GM11168 (cell line): Measurements from ENCODE around the gene COX7A1.
"Not testable (repeated sequence)": the region's sequence is repeated elsewhere in the genome, so short reads cannot be mapped to it uniquely, and the experiment has no call there.

Experiments used
- in situ Hi-C: fragments of 300-500 bp; cut with MboI; formaldehyde crosslinking; loops from one replicate; pipeline ENCODE4 v1.12.0; 2022; ENCODE audit warnings: low sequenced_read_pairs; ENCODE audit not compliant: unreplicated experiment

COX7A1 gene

GRCh38 chr19:36142496-36142895, 9.8 kb downstream of the COX7A1 start:
- in situ Hi-C loops, result no loop called here

- in situ Hi-C loops, result no loop called here
These were observed 10.2 kb downstream of the COX7A1 start for GRCh38 chr19:36142046-36142445.

- in situ Hi-C loops, result no loop called here
These were observed 11.0 kb downstream of the COX7A1 start for GRCh38 chr19:36141039-36141927.

DNA sequence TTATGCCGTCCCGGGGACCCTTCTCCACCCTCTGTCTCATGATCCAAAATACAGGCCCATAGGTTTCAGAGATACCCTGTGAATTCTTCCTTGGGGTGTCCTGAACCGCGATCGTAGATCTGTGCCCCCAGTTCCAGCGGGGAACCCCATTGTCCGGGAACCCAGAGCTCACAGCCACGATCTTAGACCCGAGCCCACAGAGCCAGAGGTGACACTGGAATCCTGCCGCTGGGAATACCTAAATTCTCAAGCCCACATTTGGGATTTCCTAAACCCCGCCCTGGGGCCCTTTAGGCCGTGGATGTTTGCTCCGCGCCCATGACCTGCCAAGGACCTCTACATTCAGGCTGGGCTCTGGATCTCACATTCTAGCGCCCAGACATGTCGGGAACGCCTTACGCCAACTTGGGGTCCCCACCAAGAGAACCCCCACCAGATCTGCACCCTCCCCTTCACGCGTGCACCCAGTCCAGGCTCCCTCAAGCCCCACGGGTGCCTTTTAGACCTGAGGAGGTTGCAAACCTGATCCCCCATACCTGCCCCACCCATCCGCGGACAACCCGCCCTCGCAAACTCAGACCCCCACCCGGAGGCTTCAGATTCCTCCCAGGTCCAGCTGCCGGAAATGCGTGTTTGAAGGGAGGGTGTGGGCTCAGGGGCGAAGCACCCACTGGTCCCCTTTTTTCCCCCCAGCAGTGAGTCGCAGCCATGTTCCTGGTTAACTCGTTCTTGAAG, 11.8 kb downstream of the COX7A1 start:
- in situ Hi-C loops, result no loop called here

DNA sequence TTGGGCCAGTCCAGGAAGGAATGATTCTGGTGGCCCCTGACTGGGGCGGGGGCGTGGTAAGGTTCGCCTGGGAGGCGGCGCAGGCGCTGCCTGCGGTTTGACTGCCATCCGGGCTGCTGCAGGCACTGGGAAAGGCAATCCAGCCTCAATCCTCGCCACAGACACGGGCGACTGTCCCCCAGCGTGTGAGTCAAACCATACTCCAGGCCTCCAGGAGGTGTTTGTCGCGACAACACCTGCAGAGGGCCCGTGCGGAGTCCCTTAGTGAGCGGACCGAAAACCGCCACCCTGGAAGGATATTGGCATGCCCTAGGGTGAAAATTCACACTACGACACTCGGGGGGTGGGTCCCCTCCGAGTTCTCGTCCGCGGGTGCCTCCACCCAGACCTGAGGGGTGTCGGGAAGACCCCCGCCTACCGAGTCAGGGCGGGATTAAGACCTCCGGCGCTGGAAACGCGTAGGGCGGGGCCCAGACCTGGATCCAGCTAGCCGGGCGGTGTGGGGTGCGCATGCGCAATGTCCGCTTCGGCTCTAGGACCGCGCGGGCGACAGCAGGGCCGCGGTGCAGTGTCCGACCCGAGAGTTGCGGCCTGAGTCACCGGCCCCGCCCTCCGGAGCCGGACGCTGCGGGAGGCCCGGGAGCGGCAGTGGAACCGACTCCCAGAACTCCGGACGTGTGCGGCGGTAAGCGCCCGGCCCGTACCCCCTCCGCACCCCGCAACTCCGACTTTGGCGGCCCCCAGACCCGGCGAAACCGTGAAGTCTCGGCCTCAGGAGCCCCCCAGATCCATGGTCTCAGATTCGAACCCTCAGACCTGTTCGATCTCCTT, 12.6 kb downstream of the COX7A1 start, which contains the start of gene CAPNS1:
TSS of gene CAPNS1 (plus strand) at position 594 of the 831 bp plus-strand sequence. CDS start 946 bp downstream, outside the sequence.
- in situ Hi-C loops, result no loop called here

GRCh38 chr19:36139120-36139472, 13.2 kb downstream of the COX7A1 start:
- in situ Hi-C loops, result no loop called here

- in situ Hi-C loops, result no loop called here
These were observed 15.1 kb downstream of the COX7A1 start for GRCh38 chr19:36136964-36137686.

DNA sequence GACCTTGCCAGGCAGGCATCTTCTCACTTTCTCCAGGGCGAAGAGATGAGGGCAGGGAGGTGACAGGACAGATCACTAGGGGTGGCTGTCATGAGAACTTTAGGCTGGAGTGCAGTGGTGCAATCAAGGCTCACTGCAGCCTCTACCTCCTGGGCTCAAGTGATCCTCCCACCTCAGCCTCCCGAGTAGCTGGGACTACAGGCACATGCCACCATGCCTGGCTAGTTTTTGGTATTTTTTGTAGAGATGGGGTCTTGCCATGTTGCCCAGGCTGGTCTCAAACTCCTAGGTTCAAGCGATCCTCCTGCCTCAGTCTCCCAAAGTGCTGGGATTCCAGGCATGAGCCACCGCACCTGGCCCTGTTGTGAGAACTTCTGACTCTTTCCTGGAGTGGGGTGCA, 17.4 kb downstream of the COX7A1 start:
- in situ Hi-C loops, result not testable (repeated sequence)

- in situ Hi-C loops, result not testable (repeated sequence)
These were observed 21.0 kb downstream of the COX7A1 start for GRCh38 chr19:36131221-36131620.

- in situ Hi-C loops, result loop anchor here (5.0 kb wide), 1 partner anchor 44 kb away; no protein-coding TSS in a partner anchor
These were observed 23.9 kb downstream of the COX7A1 start for GRCh38 chr19:36128392-36128736.

DNA sequence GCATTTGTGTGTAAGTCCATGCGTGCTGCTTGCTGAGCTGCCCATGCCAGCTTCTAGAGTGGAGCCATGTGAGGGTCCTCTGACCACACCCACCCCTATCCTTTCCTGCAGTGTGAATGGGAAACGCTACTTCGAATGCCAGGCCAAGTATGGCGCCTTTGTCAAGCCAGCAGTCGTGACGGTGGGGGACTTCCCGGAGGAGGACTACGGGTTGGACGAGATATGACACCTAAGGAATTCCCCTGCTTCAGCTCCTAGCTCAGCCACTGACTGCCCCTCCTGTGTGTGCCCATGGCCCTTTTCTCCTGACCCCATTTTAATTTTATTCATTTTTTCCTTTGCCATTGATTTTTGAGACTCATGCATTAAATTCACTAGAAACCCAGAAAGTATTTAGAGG, 26.7 kb downstream of the COX7A1 start:
- in situ Hi-C loops, result loop anchor here (5.0 kb wide), 1 partner anchor 47 kb away; no protein-coding TSS in a partner anchor

GRCh38 chr19:36121486-36122124, 30.6 kb downstream of the COX7A1 start:
- in situ Hi-C loops, result no loop called here

GRCh38 chr19:36120984-36121358, 31.3 kb downstream of the COX7A1 start:
- in situ Hi-C loops, result no loop called here

GRCh38 chr19:36120092-36120983, 31.9 kb downstream of the COX7A1 start:
- in situ Hi-C loops, result no loop called here

- in situ Hi-C loops, result no loop called here
These were observed 36.0 kb downstream of the COX7A1 start for GRCh38 chr19:36116344-36116637.

DNA sequence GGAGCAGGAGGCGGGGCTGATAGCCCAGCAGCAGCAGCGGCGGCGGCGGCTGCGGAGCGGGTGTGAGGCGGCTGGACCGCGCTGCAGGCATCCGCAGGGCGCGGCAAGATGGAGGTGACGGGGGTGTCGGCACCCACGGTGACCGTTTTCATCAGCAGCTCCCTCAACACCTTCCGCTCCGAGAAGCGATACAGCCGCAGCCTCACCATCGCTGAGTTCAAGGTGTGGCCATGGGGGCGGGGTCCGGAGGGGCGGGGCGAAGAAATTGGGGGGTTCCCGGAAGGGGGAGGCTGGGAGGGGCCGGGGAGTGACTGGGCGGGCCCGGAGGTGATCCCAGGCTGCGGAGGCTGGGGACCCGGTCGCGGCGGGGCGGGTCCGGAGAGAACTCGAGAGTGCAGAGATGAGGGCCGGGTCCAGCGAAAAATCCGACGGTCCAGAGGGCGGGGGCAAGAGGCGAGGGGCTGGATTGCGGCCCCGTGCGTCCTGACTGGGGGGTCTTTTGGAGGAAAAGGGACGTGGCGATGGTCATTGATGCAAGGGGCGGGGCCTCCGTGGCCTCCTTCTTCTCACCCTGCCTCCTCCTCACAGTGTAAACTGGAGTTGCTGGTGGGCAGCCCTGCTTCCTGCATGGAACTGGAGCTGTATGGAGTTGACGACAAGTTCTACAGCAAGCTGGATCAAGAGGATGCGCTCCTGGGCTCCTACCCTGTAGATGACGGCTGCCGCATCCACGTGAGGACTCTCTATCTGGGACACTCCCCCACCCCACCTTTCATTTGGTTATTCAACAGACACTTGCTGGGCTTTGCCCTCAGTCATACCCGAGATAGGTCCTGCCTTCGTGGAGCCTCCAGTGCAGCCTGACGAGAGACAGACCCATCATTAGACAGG, 36.5 kb downstream of the COX7A1 start, which contains the start of gene TBCB:
TSS of gene TBCB (plus strand) at position 16 of the 891 bp plus-strand sequence. CDS start at position 109, 93 bp downstream.
- in situ Hi-C loops, result no loop called here

DNA sequence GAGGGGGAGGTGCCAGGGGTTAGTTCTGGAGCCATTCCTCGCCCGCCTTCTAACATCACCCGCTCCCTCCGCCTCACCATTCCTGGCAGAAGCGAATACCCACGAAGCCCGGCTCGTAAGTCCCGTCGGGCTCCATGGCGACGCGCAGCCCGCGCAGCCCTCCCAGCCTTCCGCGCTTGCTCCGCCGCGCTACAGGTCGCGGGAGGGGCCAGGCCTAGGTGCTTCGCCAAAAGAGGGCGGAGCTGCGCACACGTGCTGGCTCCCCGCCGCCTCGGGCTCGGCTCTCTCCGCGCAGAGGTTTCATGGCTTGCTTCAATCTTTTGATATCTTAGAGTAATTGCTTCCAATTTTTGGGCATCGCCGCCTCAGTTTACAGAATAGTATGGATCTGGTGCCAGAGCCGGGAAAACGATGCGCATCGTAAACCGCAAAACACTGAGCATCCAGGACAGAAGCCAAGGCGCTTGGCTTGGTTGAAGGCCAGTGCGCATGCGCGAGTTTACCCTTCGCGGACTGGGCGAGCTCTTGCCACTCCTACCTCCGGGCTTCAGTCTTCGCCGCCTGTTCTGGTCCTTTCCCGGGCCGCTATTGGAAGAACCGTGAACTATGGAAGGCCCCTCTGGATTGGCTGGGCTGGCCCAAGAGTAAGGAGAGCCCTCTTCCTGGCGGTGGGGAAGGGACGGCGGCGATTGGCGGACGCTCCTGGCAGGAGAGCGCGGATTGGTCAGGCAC, 37.4 kb downstream of the COX7A1 start, which contains the start of gene POLR2I:
TSS of gene POLR2I (minus strand) at position 155 of the 732 bp plus-strand sequence. CDS start at position 136, 19 bp downstream.
- in situ Hi-C loops, result no loop called here
